GM19372 (cell line): ENCODE results near the gene ERG.

Source experiments
- ATAC-seq: cut with Tn5 transposase; IDR thresholded peaks from one replicate; pipeline ENCODE4 v1.9.1; 2021; ENCODE audit warnings: mild to moderate bottlenecking, low read depth, moderate library complexity; ENCODE audit not compliant: unreplicated experiment

The ERG gene

GRCh38 chr21:38475519-38475918 lies 22.8 kb downstream of the ERG start:
- no peak for ATAC-seq

GRCh38 chr21:38474796-38475195 lies 23.5 kb downstream of the ERG start:
- ATAC-seq: no peak

- no peak for ATAC-seq
Measured at GRCh38 chr21:38474124-38474523, 24.2 kb downstream of the ERG start.

- no peak for ATAC-seq
Measured at GRCh38 chr21:38472412-38473108, 25.7 kb downstream of the ERG start.

GRCh38 chr21:38471766-38472165 lies 26.5 kb downstream of the ERG start:
- no peak for ATAC-seq

GRCh38 chr21:38470755-38471154 lies 27.5 kb downstream of the ERG start:
- no peak for ATAC-seq

- no peak for ATAC-seq
Measured at GRCh38 chr21:38469642-38470041, 28.6 kb downstream of the ERG start.

- ATAC-seq: no peak
Measured at GRCh38 chr21:38468989-38469388, 29.3 kb downstream of the ERG start.

- no peak for ATAC-seq
Measured at GRCh38 chr21:38467911-38468310, 30.4 kb downstream of the ERG start.

GRCh38 chr21:38467374-38467773 lies 30.9 kb downstream of the ERG start:
- no peak for ATAC-seq

GRCh38 chr21:38460171-38460742 lies 38.0 kb downstream of the ERG start:
- ATAC-seq: no peak

- ATAC-seq: no peak
Measured at GRCh38 chr21:38459490-38459889, 38.8 kb downstream of the ERG start.

- ATAC-seq: no peak
Measured at GRCh38 chr21:38455403-38455802, 42.9 kb downstream of the ERG start.

- no peak for ATAC-seq
Measured at GRCh38 chr21:38454702-38455101, 43.6 kb downstream of the ERG start.

GRCh38 chr21:38454161-38454560 lies 44.1 kb downstream of the ERG start:
- no peak for ATAC-seq

- no peak for ATAC-seq
Measured at GRCh38 chr21:38448671-38449385, 49.4 kb downstream of the ERG start.

- no peak for ATAC-seq
Measured at GRCh38 chr21:38447611-38448010, 50.7 kb downstream of the ERG start.

- no peak for ATAC-seq
Measured at GRCh38 chr21:38444691-38445090, 53.6 kb downstream of the ERG start.

- no peak for ATAC-seq
Measured at GRCh38 chr21:38443110-38443509, 55.2 kb downstream of the ERG start.

- ATAC-seq: no peak
Measured at GRCh38 chr21:38441153-38441552, 57.1 kb downstream of the ERG start.

GRCh38 chr21:38440746-38441145 lies 57.5 kb downstream of the ERG start:
- ATAC-seq: no peak

GRCh38 chr21:38439957-38440356 lies 58.3 kb downstream of the ERG start:
- no peak for ATAC-seq
